Measurements from ENCODE around the gene SLC25A51. TPM values are rescaled to one million over a fixed set of nuclear protein-coding genes. Genes with fewer than 3 reads are reported as not detected.

Gene SLC25A51
- polyA plus RNA-seq, 1 donor from 2014 or later: 26.8 TPM

GRCh38 chr9:37915911-37916470 lies 12.1 kb upstream of the SLC25A51 start:
- no peak overlapping the region for H3K4me3 ChIP-seq (ENCODE audit: low read length)
- H3K9me3 ChIP-seq (ENCODE audit: low read length): no peaks in the 10 kb centered on the region
- no peaks in the 10 kb centered on the region for H3F3A ChIP-seq (ENCODE audit: insufficient read depth, low read length, poor library complexity, severe bottlenecking)
- no peak for TF ChIP-seq EZH2 (IDR thresholded peaks at IDR 0.05; ENCODE audit: borderline replicate concordance, insufficient read depth, low read length, poor library complexity, severe bottlenecking)
- TF ChIP-seq POLR2AphosphoS5 (IDR thresholded peaks at IDR 0.05): no peak
- TF ChIP-seq, protein P1, sequence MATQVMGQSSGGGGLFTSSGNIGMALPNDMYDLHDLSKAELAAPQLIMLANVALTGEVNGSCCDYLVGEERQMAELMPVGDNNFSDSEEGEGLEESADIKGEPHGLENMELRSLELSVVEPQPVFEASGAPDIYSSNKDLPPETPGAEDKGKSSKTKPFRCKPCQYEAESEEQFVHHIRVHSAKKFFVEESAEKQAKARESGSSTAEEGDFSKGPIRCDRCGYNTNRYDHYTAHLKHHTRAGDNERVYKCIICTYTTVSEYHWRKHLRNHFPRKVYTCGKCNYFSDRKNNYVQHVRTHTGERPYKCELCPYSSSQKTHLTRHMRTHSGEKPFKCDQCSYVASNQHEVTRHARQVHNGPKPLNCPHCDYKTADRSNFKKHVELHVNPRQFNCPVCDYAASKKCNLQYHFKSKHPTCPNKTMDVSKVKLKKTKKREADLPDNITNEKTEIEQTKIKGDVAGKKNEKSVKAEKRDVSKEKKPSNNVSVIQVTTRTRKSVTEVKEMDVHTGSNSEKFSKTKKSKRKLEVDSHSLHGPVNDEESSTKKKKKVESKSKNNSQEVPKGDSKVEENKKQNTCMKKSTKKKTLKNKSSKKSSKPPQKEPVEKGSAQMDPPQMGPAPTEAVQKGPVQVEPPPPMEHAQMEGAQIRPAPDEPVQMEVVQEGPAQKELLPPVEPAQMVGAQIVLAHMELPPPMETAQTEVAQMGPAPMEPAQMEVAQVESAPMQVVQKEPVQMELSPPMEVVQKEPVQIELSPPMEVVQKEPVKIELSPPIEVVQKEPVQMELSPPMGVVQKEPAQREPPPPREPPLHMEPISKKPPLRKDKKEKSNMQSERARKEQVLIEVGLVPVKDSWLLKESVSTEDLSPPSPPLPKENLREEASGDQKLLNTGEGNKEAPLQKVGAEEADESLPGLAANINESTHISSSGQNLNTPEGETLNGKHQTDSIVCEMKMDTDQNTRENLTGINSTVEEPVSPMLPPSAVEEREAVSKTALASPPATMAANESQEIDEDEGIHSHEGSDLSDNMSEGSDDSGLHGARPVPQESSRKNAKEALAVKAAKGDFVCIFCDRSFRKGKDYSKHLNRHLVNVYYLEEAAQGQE (IDR thresholded peaks at IDR 0.05; ENCODE audit: borderline replicate concordance): no peak
- no peaks in the 10 kb centered on the region for H3K79me2 ChIP-seq (replicated peaks; ENCODE audit: insufficient read depth, low read length)
- H2AFZ ChIP-seq (ENCODE audit: low read depth, low read length): no peak overlapping the region
- no peaks in the 10 kb centered on the region for H3K36me3 ChIP-seq (ENCODE audit: insufficient read depth, low read length)
- H3K27me3 ChIP-seq (ENCODE audit: insufficient read depth, low read depth, low read length): no peaks in the 10 kb centered on the region
- no peaks in the 10 kb centered on the region for H4K20me1 ChIP-seq (ENCODE audit: insufficient read depth)
- no peak overlapping the region for H3K27ac ChIP-seq (ENCODE audit: low read length)
- H3K4me2 ChIP-seq (ENCODE audit: low read length): no peak overlapping the region
- H3K9ac ChIP-seq (ENCODE audit: low read length): no peak overlapping the region
- H3K9me2 ChIP-seq (ENCODE audit: insufficient read depth, low read length): no peaks in the 10 kb centered on the region

- H3K36me3 ChIP-seq (ENCODE audit: insufficient read depth, low read length): no peaks in the 10 kb centered on the region
- no peak for TF ChIP-seq EZH2 (IDR thresholded peaks at IDR 0.05; ENCODE audit: borderline replicate concordance, insufficient read depth, low read length, poor library complexity, severe bottlenecking)
- TF ChIP-seq, protein P1 (IDR thresholded peaks at IDR 0.05; ENCODE audit: borderline replicate concordance): no peak
- no peak for TF ChIP-seq CTCF (IDR thresholded peaks at IDR 0.05; ENCODE audit: poor library complexity, severe bottlenecking)
- no peak for TF ChIP-seq RAD21 (conservative IDR thresholded peaks at IDR 0.05)
- TF ChIP-seq TAF1 (IDR thresholded peaks at IDR 0.05; ENCODE audit: low read depth): no peak
- H3K27me3 ChIP-seq (ENCODE audit: insufficient read depth, low read depth, low read length): no peaks in the 10 kb centered on the region
- H3K27ac ChIP-seq (ENCODE audit: low read length): no peak overlapping the region
- H3K9me3 ChIP-seq (ENCODE audit: low read length): no peaks in the 10 kb centered on the region
- H3K4me3 ChIP-seq (ENCODE audit: low read length): no peak overlapping the region
- no peaks in the 10 kb centered on the region for H4K20me1 ChIP-seq (ENCODE audit: insufficient read depth)
- no peak overlapping the region for H3K9ac ChIP-seq (ENCODE audit: low read length)
- no peaks in the 10 kb centered on the region for H3F3A ChIP-seq (ENCODE audit: insufficient read depth, low read length, poor library complexity, severe bottlenecking)
- H3K4me2 ChIP-seq (ENCODE audit: low read length): no peak overlapping the region
- no peaks in the 10 kb centered on the region for H3K9me2 ChIP-seq (ENCODE audit: insufficient read depth, low read length)
- no peak overlapping the region for H2AFZ ChIP-seq (ENCODE audit: low read depth, low read length)
- H3K79me2 ChIP-seq (replicated peaks; ENCODE audit: insufficient read depth, low read length): no peaks in the 10 kb centered on the region
Measured at GRCh38 chr9:37914701-37915358, 10.9 kb upstream of the SLC25A51 start.
